SK-N-SH treated with all-trans-retinoic acid at 6 μM for 48 hours (cell line): ENCODE measurements around the gene NAT16.

Experiments used
- ATAC-seq: fragments of 200-7000 bp; cut with Tn5 transposase; 3 replicates; pipeline ENCODE4 v1.9.1; 2020; ENCODE audit warnings: mild to moderate bottlenecking, moderate library complexity
- BACH2 ChIP-seq: fragments of 250-450 bp; sonication (Bioruptor Pico); IDR thresholded peaks from 2 replicates; pipeline ENCODE4 v1.9.0; 2021; ENCODE audit warnings: mild to moderate bottlenecking, borderline replicate concordance
- RARB ChIP-seq: fragments of 250-450 bp; sonication (Bioruptor Pico); IDR thresholded peaks from 2 replicates; pipeline ENCODE4 v1.8.0; 2021; ENCODE audit warnings: mild to moderate bottlenecking, moderate library complexity
- TCF4 ChIP-seq: fragments of 250-450 bp; sonication (Bioruptor Pico); IDR thresholded peaks from 2 replicates; pipeline ENCODE4 v1.8.0; 2021; ENCODE audit warnings: mild to moderate bottlenecking, moderate library complexity, borderline replicate concordance
- ZC3H10 ChIP-seq: fragments of 250-450 bp; sonication (Bioruptor Pico); IDR thresholded peaks from 2 replicates; pipeline ENCODE4 v1.5.1; 2021; ENCODE audit warnings: mild to moderate bottlenecking, moderate library complexity
- ZFP30 ChIP-seq: fragments of 450-650 bp; formaldehyde crosslinking; IDR thresholded peaks from 2 replicates; pipeline ENCODE4 v1.5.0; 2022; ENCODE audit warnings: mild to moderate bottlenecking, moderate library complexity
- ZNF565 ChIP-seq: fragments of 450-650 bp; formaldehyde crosslinking; conservative IDR thresholded peaks from 2 replicates; pipeline ENCODE4 v1.5.0; 2020; ENCODE audit warnings: low read depth, mild to moderate bottlenecking, moderate library complexity
- ZNF70 ChIP-seq: fragments of 450-650 bp; formaldehyde crosslinking; IDR thresholded peaks from 2 replicates; pipeline ENCODE4 v1.5.0; 2020; ENCODE audit warnings: mild to moderate bottlenecking, moderate library complexity
- ZNF8 ChIP-seq: fragments of 450-650 bp; formaldehyde crosslinking; IDR thresholded peaks from 2 replicates; pipeline ENCODE4 v1.5.0; 2020; ENCODE audit warnings: mild to moderate bottlenecking, moderate library complexity
- TF ChIP-seq, protein P1 (sequence below): fragments of 250-450 bp; sonication (Bioruptor Pico); IDR thresholded peaks from 2 replicates; pipeline ENCODE4 v1.8.0; 2020; ENCODE audit warnings: mild to moderate bottlenecking, moderate library complexity, borderline replicate concordance
- TF ChIP-seq, protein P2 (sequence below): fragments of 250-450 bp; sonication (Bioruptor Pico); IDR thresholded peaks from 2 replicates; pipeline ENCODE4 v1.5.0; 2020; ENCODE audit warnings: mild to moderate bottlenecking, moderate library complexity
- TF ChIP-seq, protein P3 (sequence below): fragments of 250-450 bp; sonication (Bioruptor Pico); IDR thresholded peaks from 2 replicates; pipeline ENCODE4 v1.5.1; 2021; ENCODE audit warnings: mild to moderate bottlenecking, moderate library complexity
- TF ChIP-seq, protein P4 (sequence below): fragments of 250-450 bp; sonication (Bioruptor Pico); IDR thresholded peaks from 2 replicates; pipeline ENCODE4 v1.5.1; 2020; ENCODE audit warnings: low read depth, mild to moderate bottlenecking, moderate library complexity

Gene NAT16

DNA sequence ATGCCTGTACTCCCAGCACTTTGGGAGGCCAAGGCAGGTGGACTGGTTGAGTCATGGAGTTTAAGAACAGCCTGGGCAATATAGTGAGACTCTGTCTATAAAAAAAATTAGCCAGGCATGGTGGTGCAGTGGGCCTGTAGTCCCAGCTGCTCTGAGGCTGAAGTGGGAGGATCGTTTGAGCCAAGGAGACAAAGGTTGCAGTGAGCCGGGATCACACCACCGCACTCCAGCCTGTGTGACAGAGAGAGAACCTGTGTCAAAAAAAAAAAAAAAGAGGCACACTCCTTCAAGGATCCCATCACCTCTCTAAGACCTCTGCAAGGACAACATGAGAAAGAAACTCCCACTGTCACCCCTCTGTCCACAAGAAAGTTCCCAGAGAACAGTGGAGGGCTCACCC lies 4.4 kb downstream of the NAT16 start:
- TF ChIP-seq RARB (CRISPR knock-in tag) (no peak), ZC3H10 (CRISPR knock-in tag) (no peak), TCF4 (CRISPR knock-in tag) (no peak), ZNF8 (CRISPR knock-in tag) (no peak)
- TF ChIP-seq, protein P1, sequence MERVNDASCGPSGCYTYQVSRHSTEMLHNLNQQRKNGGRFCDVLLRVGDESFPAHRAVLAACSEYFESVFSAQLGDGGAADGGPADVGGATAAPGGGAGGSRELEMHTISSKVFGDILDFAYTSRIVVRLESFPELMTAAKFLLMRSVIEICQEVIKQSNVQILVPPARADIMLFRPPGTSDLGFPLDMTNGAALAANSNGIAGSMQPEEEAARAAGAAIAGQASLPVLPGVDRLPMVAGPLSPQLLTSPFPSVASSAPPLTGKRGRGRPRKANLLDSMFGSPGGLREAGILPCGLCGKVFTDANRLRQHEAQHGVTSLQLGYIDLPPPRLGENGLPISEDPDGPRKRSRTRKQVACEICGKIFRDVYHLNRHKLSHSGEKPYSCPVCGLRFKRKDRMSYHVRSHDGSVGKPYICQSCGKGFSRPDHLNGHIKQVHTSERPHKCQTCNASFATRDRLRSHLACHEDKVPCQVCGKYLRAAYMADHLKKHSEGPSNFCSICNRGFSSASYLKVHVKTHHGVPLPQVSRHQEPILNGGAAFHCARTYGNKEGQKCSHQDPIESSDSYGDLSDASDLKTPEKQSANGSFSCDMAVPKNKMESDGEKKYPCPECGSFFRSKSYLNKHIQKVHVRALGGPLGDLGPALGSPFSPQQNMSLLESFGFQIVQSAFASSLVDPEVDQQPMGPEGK: no peak
- TF ChIP-seq, protein P2, sequence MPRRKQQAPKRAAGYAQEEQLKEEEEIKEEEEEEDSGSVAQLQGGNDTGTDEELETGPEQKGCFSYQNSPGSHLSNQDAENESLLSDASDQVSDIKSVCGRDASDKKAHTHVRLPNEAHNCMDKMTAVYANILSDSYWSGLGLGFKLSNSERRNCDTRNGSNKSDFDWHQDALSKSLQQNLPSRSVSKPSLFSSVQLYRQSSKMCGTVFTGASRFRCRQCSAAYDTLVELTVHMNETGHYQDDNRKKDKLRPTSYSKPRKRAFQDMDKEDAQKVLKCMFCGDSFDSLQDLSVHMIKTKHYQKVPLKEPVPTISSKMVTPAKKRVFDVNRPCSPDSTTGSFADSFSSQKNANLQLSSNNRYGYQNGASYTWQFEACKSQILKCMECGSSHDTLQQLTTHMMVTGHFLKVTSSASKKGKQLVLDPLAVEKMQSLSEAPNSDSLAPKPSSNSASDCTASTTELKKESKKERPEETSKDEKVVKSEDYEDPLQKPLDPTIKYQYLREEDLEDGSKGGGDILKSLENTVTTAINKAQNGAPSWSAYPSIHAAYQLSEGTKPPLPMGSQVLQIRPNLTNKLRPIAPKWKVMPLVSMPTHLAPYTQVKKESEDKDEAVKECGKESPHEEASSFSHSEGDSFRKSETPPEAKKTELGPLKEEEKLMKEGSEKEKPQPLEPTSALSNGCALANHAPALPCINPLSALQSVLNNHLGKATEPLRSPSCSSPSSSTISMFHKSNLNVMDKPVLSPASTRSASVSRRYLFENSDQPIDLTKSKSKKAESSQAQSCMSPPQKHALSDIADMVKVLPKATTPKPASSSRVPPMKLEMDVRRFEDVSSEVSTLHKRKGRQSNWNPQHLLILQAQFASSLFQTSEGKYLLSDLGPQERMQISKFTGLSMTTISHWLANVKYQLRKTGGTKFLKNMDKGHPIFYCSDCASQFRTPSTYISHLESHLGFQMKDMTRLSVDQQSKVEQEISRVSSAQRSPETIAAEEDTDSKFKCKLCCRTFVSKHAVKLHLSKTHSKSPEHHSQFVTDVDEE (CRISPR knock-in tag): no peak
- TF ChIP-seq, protein P3, sequence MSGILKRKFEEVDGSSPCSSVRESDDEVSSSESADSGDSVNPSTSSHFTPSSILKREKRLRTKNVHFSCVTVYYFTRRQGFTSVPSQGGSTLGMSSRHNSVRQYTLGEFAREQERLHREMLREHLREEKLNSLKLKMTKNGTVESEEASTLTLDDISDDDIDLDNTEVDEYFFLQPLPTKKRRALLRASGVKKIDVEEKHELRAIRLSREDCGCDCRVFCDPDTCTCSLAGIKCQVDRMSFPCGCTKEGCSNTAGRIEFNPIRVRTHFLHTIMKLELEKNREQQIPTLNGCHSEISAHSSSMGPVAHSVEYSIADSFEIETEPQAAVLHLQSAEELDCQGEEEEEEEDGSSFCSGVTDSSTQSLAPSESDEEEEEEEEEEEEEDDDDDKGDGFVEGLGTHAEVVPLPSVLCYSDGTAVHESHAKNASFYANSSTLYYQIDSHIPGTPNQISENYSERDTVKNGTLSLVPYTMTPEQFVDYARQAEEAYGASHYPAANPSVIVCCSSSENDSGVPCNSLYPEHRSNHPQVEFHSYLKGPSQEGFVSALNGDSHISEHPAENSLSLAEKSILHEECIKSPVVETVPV (CRISPR knock-in tag): no peak
- no peak for ATAC-seq

DNA sequence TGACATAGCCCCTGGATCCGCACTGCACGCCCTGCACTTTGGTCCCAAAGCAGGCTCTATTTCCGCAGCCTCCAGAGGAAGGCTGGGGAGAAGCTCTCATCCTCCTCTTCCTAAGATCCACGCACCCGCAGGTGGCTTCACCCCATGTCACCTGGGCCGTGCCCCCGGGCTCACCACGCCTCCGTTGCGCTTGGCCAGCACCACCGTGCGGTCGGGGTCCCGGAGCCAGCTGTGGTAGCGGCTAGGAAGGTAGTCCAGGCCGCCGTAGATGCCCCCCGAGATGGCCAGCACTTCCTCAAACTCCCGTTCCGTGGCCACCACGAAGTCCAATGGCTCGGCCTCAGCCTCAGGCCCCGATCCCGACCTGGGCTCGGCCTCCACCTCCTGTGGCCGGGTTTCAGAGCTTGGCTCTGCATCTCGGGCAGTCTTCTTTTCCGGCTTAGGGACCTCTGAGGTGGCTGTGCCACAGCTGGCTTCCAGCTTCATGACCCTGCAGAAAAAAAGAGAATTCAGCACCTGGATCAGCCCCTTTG lies 5.7 kb downstream of the NAT16 start:
- TF ChIP-seq, protein P1: no peak
- no peak for TF ChIP-seq TCF4 (CRISPR knock-in tag)
- TF ChIP-seq, protein P2 (CRISPR knock-in tag): no peak
- TF ChIP-seq, all 23 proteins: peak for 0
- no peak for ATAC-seq

DNA sequence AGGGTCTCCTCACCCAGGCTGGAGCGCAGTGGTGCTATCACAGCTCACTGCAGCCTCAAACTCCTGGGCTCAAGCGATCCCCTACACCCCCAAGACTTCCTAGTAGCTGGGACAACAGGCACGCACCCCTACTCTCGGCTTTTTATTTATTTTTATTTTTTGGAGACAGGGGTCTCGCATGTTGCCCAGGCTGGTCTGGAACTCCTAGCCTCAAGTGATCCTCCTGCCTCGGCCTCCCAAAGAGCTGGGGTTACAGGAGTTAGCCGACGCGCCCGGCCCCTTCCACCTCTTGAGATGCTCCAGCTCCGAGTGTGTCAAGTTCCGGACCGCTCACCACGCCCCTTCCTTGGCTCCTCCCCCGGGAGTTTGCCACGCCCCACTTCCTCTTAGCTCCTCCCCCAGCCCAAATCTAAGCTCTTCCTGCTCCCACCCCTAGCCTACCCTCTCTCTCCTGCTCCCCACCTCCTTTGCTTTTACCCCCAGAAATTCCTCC lies 6.3 kb downstream of the NAT16 start:
- TF ChIP-seq TCF4 (CRISPR knock-in tag): no peak
- no peak for TF ChIP-seq BACH2 (CRISPR knock-in tag)
- TF ChIP-seq, protein P4, sequence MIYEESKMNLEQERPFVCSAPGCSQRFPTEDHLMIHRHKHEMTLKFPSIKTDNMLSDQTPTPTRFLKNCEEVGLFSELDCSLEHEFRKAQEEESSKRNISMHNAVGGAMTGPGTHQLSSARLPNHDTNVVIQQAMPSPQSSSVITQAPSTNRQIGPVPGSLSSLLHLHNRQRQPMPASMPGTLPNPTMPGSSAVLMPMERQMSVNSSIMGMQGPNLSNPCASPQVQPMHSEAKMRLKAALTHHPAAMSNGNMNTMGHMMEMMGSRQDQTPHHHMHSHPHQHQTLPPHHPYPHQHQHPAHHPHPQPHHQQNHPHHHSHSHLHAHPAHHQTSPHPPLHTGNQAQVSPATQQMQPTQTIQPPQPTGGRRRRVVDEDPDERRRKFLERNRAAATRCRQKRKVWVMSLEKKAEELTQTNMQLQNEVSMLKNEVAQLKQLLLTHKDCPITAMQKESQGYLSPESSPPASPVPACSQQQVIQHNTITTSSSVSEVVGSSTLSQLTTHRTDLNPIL (CRISPR knock-in tag): no peak
- ATAC-seq: no peak

DNA sequence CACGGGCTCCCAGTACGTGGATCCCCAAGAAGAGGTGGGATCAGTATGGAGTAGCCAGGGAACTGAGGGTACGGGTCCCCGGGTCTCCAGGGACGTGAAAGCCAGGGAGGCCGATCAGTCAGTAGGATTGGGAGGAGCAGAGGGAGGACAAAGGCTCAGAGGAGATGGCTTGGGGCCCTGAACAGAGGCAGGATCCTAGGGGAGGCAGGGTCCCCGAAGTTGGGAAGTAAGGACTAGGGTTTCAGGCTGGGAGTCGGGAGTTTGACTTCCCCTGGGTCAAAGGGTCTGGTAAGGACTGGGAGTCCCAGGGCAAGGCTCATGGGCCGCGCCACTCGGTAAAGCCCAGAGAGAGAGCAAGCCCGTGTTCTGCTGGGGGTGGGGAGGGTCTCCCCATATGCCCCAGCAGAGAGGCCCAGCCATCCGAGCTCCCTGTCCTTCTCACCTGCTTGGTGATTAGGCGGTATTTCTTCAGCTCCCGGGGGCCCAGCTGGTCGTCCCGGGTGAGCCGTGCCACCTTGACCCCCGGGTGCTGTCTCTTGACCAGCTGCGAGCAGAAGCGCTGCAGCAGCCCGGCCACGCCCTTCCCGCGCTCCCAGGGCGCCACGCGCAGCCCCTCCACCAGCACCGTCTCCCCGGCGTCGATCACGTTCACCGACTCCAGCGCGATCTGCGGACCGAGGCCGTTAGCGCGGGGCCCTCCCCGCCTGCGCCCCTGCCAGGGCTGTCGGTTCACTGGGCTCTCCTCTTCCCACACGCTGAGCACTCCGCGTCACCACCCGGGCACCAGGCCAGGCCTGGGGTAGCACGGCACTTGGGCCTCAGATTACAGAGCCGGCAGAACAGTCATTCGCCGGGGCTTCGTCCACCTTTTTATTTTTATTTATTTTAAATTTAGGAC lies 7.0 kb downstream of the NAT16 start:
- TF ChIP-seq ZFP30: no peak
- no peak for TF ChIP-seq ZC3H10 (CRISPR knock-in tag)
- TF ChIP-seq ZNF565: no peak
- TF ChIP-seq ZNF70: no peak
- TF ChIP-seq, all 23 proteins: peak for 0
- ATAC-seq: no peak
